Measurements from ENCODE around the gene LMLN. TPM values are rescaled to one million over a fixed set of nuclear protein-coding genes. Genes with fewer than 3 reads are reported as not detected.

LMLN gene
- total RNA-seq, 2 donors from 2014 or later = 10.0 to 10.5 TPM

DNA sequence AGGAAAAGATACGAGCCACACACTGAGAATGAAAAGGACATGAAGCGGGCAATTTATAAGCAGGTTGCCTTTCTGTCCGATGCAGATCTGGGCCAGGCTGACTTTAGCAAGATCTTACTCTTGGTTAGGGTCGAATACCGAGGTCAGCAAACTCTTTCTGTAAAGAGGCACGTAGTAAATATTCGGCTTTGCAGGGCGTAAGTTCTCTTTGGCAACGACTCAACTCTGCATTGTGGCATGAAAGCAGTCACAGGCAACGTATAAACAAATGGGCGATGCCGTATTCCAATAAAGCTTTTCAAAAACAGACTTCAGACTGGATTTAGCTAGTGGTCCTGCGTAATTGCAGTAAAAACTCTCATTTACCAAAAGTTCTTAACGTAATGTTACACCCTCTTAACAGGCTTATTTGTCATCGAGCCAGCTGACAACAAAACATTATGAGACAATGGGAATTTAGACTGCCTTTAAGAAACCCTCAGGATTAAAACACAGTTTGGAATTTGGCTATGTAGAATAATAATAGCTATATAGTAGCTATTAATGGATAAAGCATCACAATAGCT, 23.1 kb upstream of the LMLN start:
- no peaks in the 10 kb centered on the region for H3K9me3 Mint-ChIP-seq
- no peaks in the 10 kb centered on the region for H3K4me1 ChIP-seq (ENCODE audit: control insufficient read depth, insufficient read depth, low read length)
- H3K27me3 ChIP-seq (ENCODE audit: control insufficient read depth, insufficient read depth, low read length, poor library complexity, severe bottlenecking) = no peaks in the 10 kb centered on the region
- no peak overlapping the region for H3K4me3 ChIP-seq (ENCODE audit: low read length)
- no peak for DNase-seq
- no peaks in the 10 kb centered on the region for H3K9me3 ChIP-seq (ENCODE audit: control insufficient read depth, low read length)
- no peak overlapping the region for H3K27ac ChIP-seq (ENCODE audit: low read depth, low read length)
- H3K4me3 Mint-ChIP-seq = no peak overlapping the region
- peaks cover 2% of the 10 kb centered on the region for H3K36me3 ChIP-seq (ENCODE audit: control insufficient read depth, insufficient read depth, low read length)
- H3K27ac Mint-ChIP-seq = no peak overlapping the region
- TF ChIP-seq CTCF (conservative IDR thresholded peaks at IDR 0.05) = no peak
- 93 to 94% methylated on average over 15 of the region's 15 CpGs for WGBS, 2 experiments (ENCODE audit: insufficient coverage in 1 of 2, insufficient read length in 1 of 2)
- H3K27me3 Mint-ChIP-seq (ENCODE audit: insufficient read depth) = no peaks in the 10 kb centered on the region
- H3K4me1 Mint-ChIP-seq = no peaks in the 10 kb centered on the region
- no peak overlapping the region for H3K9ac ChIP-seq (ENCODE audit: extremely low read depth, low read length, poor library complexity, severe bottlenecking)
- peaks cover 18% of the 10 kb centered on the region for H3K36me3 Mint-ChIP-seq (ENCODE audit: low read depth)

DNA sequence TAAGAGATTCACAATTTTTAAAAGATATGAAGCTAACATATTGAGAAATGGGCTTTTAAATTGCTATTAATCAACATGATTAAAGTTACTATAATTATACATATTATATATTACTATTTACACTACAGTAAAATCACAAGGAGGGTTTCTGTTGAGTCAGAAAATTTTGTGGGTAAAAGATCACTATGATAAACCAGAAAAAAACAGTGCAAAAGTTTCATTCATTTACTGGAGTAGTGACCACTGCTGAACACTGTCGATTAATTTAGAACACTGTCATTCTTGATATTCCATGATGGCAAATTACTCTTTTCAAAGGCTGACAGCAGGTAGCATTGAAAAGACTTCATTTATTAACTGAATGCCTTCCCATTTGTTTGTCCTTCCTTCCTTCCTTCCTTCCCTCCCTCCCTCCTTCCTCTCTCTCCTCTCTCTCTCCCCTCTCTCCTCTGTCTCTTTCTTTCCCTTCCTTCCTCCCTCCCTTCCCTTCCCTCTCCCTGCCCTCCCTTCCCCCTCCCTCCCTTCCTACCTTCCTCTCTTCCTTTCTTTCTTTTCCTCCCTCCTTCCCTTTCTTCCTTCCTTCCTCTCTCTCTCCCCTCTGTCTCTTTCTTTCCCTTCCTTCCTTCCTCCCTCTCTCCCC, 19.2 kb upstream of the LMLN start:
- Histone ChIP-seq H3K36me3 (ENCODE audit: control insufficient read depth, insufficient read depth, low read length) (no peaks in the 10 kb centered on the region), H3K9ac (ENCODE audit: extremely low read depth, low read length, poor library complexity, severe bottlenecking) (no peak overlapping the region), H3K27ac (ENCODE audit: low read depth, low read length) (no peak overlapping the region), H3K9me3 (ENCODE audit: control insufficient read depth, low read length) (no peaks in the 10 kb centered on the region), H3K4me1 (ENCODE audit: control insufficient read depth, insufficient read depth, low read length) (no peaks in the 10 kb centered on the region), H3K4me3 (ENCODE audit: low read length) (no peak overlapping the region), H3K27me3 (ENCODE audit: control insufficient read depth, insufficient read depth, low read length, poor library complexity, severe bottlenecking) (no peaks in the 10 kb centered on the region)
- Mint-ChIP-seq H3K4me1 (no peaks in the 10 kb centered on the region), H3K36me3 (ENCODE audit: low read depth) (peaks cover 13% of the 10 kb centered on the region), H3K27me3 (ENCODE audit: insufficient read depth) (no peaks in the 10 kb centered on the region), H3K9me3 (no peaks in the 10 kb centered on the region), H3K27ac (no peak overlapping the region), H3K4me3 (no peak overlapping the region)
- TF ChIP-seq CTCF (conservative IDR thresholded peaks at IDR 0.05) = no peak
- 98 to 100% methylated on average over 1 of the region's 1 CpG for whole genome bisulfite sequencing, 2 experiments (ENCODE audit: insufficient coverage in 1 of 2, insufficient read length in 1 of 2)
- DNase-seq = no peak

GRCh38 chr3:197942956-197943556, 17.0 kb upstream of the LMLN start:
- Histone ChIP-seq H3K27me3 (ENCODE audit: control insufficient read depth, insufficient read depth, low read length, poor library complexity, severe bottlenecking) (no peaks in the 10 kb centered on the region), H3K9ac (ENCODE audit: extremely low read depth, low read length, poor library complexity, severe bottlenecking) (no peak overlapping the region), H3K27ac (ENCODE audit: low read depth, low read length) (no peak overlapping the region), H3K36me3 (ENCODE audit: control insufficient read depth, insufficient read depth, low read length) (no peaks in the 10 kb centered on the region), H3K4me1 (ENCODE audit: control insufficient read depth, insufficient read depth, low read length) (no peaks in the 10 kb centered on the region), H3K9me3 (ENCODE audit: control insufficient read depth, low read length) (no peaks in the 10 kb centered on the region), H3K4me3 (ENCODE audit: low read length) (no peak overlapping the region)
- Mint-ChIP-seq H3K27me3 (ENCODE audit: insufficient read depth) (peaks cover 6% of the 10 kb centered on the region), H3K27ac (no peak overlapping the region), H3K36me3 (ENCODE audit: low read depth) (peaks cover 8% of the 10 kb centered on the region), H3K4me1 (no peaks in the 10 kb centered on the region), H3K9me3 (no peaks in the 10 kb centered on the region), H3K4me3 (no peak overlapping the region)
- peak; percentile 86 for TF ChIP-seq CTCF (conservative IDR thresholded peaks at IDR 0.05)
- DNase-seq = peak; percentile 64
- 75% methylated on average over 2 of the region's 2 CpGs; no CpG with 5 or more reads in 1 of the 2 experiments for WGBS, 2 experiments (ENCODE audit: insufficient coverage in 1 of 2, insufficient read length in 1 of 2)

All from endodermal cell (in vitro differentiated cells).